Thoracic aorta (tissue), 2 donors: Measurements from ENCODE around the gene NADSYN1. TPM values are rescaled to one million over a fixed set of nuclear protein-coding genes. Genes with fewer than 3 reads are reported as not detected.

Experiments used
- ATAC-seq: fragments of 150-250 bp; one replicate; pipeline ENCODE4 v1.8.0; 2017; ENCODE audit warnings: low read depth; ENCODE audit not compliant: insufficient number of reproducible peaks, low FRiP score
- DNase-seq: peaks from one replicate; pipeline ENCODE4 v3.0.0-alpha.2; 2020; ENCODE audit warnings: low spot score
- H3K27ac ChIP-seq, 2 donors: fragments of 200-600 bp; sonication (generic); 1 replicate in 1 of 2; 2 replicates in 1 of 2; pipeline ENCODE4 v1.5.1; 2016; ENCODE audit warnings: mild to moderate bottlenecking in 2 of 2, moderate library complexity in 2 of 2
- H3K27me3 ChIP-seq: fragments of 200-600 bp; sonication (generic); replicated peaks from 2 replicates; pipeline ENCODE4 v1.6.0; 2016; ENCODE audit warnings: mild to moderate bottlenecking; ENCODE audit not compliant: insufficient read depth
- H3K36me3 ChIP-seq: fragments of 200-600 bp; sonication (generic); one replicate; pipeline ENCODE4 v1.5.1; 2016
- H3K4me1 ChIP-seq, 2 donors: fragments of 200-600 bp; sonication (generic); 1 replicate in 1 of 2; 2 replicates in 1 of 2; pipeline versions ENCODE4 v1.5.1 to v1.6.0; 2016; ENCODE audit warnings: low read depth in 2 of 2, mild to moderate bottlenecking in 1 of 2; ENCODE audit not compliant: control insufficient read depth in 1 of 2
- H3K4me3 ChIP-seq: fragments of 200-600 bp; sonication (generic); 2 replicates; pipeline ENCODE4 v1.5.1; 2016; ENCODE audit warnings: mild to moderate bottlenecking
- H3K9me3 ChIP-seq: fragments of 200-600 bp; sonication (generic); 2 replicates; pipeline ENCODE4 v1.5.1; 2016
- total RNA-seq, 2 donors: library from RNA; depleted of rRNA; stranded (reverse); fragments of >200 nt; gene quantifications; one replicate each; pipeline versions ENCODE4 v1.1.0 to v1.2.3, GENCODE V29; 2016
- TF ChIP-seq, protein P1 (sequence below): fragments of 200-600 bp; sonication (generic); IDR thresholded peaks from one replicate; pipeline ENCODE4 v1.5.1; 2019; ENCODE audit warnings: antibody characterized with exemption

Gene NADSYN1
- total RNA-seq, 2 donors from 2014 or later = 68.0 to 112 TPM

DNA sequence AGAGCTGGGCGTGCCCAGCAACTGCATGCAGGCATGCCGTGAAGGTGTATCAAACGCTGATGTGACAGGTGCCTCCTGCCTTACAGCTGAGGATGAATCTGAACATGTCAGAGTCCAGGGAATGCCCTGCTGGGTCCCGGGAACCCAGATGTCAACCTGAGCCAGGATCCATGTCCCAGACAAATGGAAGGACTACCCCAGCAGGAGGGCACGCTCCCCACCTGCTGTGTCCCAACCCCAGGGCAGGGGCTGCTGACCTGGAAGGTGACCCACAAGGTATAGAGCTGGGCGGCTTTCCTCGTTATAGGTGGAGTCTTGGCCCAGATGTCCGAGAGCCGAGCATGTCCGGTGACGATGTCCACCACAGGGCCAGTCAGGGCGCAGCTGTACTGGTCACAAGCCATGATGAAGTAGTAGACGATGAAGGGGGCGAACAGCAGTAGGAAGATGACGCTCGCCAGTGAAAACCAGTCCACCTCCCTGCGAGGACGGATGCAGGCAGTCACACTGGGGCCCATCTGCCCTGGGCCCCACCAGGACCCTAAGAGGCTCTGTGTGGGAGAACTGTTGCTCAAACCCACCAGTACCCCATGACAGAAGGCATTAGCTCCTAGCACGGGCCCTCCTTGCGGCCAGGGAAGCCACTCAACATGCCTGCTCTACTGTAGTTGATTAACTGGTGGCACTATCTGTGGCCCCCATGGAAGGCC lies 9.1 kb upstream of the NADSYN1 start:
- TF ChIP-seq, protein P1, sequence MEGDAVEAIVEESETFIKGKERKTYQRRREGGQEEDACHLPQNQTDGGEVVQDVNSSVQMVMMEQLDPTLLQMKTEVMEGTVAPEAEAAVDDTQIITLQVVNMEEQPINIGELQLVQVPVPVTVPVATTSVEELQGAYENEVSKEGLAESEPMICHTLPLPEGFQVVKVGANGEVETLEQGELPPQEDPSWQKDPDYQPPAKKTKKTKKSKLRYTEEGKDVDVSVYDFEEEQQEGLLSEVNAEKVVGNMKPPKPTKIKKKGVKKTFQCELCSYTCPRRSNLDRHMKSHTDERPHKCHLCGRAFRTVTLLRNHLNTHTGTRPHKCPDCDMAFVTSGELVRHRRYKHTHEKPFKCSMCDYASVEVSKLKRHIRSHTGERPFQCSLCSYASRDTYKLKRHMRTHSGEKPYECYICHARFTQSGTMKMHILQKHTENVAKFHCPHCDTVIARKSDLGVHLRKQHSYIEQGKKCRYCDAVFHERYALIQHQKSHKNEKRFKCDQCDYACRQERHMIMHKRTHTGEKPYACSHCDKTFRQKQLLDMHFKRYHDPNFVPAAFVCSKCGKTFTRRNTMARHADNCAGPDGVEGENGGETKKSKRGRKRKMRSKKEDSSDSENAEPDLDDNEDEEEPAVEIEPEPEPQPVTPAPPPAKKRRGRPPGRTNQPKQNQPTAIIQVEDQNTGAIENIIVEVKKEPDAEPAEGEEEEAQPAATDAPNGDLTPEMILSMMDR = no peak
- DNase-seq = no peak

GRCh38 chr11:71444811-71445210 lies 8.2 kb upstream of the NADSYN1 start:
- ATAC-seq (no peak), DNase-seq (no peak)
- peaks cover 2 to 20% of the 10 kb centered on the region in 2 donors for H3K4me1 ChIP-seq
- TF ChIP-seq, protein P1 = no peak
- no peak overlapping the region for H3K4me3 ChIP-seq
- H3K9me3 ChIP-seq = no peaks in the 10 kb centered on the region
- no peak overlapping the region for H3K27ac ChIP-seq
- H3K27me3 ChIP-seq = no peaks in the 10 kb centered on the region
- H3K36me3 ChIP-seq = peaks cover 15% of the 10 kb centered on the region

More for the DNA sequence above, 9.1 kb upstream of the NADSYN1 start:
- Histone ChIP-seq H3K36me3 (peaks cover 20% of the 10 kb centered on the region), H3K27me3 (no peaks in the 10 kb centered on the region), H3K9me3 (no peaks in the 10 kb centered on the region), H3K27ac (no peak overlapping the region), H3K4me1 (peaks cover 0 to 11% of the 10 kb centered on the region in 2 donors), H3K4me3 (no peak overlapping the region)
- no peak for ATAC-seq

DNA sequence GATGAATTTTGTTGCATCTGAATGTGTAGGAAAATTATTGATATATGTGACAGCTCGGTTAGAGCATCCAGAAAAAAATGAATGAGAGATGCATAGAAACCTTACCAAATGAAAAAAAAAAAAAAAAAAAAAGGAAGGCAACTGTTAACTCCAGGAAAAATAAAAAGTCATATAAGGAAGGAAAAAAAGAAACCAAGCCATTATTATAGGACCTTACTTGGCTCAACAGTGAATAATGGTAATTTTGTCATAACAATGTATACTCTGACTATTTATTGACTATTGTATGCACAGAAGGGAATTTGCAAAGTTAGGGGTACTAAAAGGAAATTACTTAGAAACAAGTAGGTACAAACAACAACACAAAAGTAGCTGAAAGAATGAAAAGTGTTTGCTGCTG lies 6.9 kb upstream of the NADSYN1 start:
- H3K4me3 ChIP-seq = no peak overlapping the region
- TF ChIP-seq, protein P1 = no peak
- no peak overlapping the region for H3K27ac ChIP-seq
- DNase-seq = no peak
- H3K4me1 ChIP-seq = peaks cover 2 to 24% of the 10 kb centered on the region in 2 donors
- ATAC-seq = no peak
- no peaks in the 10 kb centered on the region for H3K9me3 ChIP-seq
- H3K36me3 ChIP-seq = peaks cover 13% of the 10 kb centered on the region
- H3K27me3 ChIP-seq = no peaks in the 10 kb centered on the region

- no peak for ATAC-seq
- H3K9me3 ChIP-seq = no peaks in the 10 kb centered on the region
- no peaks in the 10 kb centered on the region for H3K27me3 ChIP-seq
- peak overlapping the region; percentile 85 for H3K4me3 ChIP-seq
- H3K36me3 ChIP-seq = peaks cover 13% of the 10 kb centered on the region
- H3K4me1 ChIP-seq = peaks cover 5 to 30% of the 10 kb centered on the region in 2 donors
- no peak for DNase-seq
- TF ChIP-seq, protein P1 = no peak
- peak overlapping the region; percentile 45 to 54 for H3K27ac ChIP-seq
These were observed 5.9 kb upstream of the NADSYN1 start for GRCh38 chr11:71446942-71447688.

DNA sequence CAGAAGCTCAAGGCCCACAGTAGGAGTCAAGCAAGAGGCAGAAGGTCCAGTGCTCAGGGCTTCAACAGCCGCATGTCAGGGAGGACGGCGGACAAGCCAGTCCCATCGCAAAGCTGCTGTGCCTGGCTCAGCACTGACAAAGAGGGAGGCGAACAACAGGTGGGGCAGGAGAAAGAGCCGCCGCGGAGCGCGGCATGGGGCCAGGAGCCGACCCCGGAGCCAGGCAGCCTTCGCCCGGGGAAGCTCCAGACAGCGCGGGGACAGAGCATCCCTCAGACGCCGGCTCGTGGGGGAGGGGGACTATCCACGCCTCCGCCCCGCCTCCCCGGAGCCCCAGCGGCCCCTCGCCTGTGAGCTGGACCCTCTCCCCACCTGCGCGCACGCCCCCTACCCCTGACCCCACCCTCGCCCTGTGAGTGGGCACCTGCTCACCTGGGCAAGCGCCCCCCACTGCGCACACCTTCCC lies 5.2 kb upstream of the NADSYN1 start:
- no peak for DNase-seq
- no peak for ATAC-seq
- TF ChIP-seq, protein P1 = no peak

More for the DNA sequence above, 5.2 kb upstream of the NADSYN1 start:
- Histone ChIP-seq H3K4me1 (peaks cover 5 to 32% of the 10 kb centered on the region in 2 donors), H3K4me3 (peak overlapping the region; percentile 85), H3K27ac (peak overlapping the region; percentile 45 to 54), H3K36me3 (peaks cover 13% of the 10 kb centered on the region), H3K9me3 (no peaks in the 10 kb centered on the region), H3K27me3 (no peaks in the 10 kb centered on the region)
